Mucosa of rectum (tissue), 2 donors: ENCODE data around the gene ATP6V0D1.
"Not testable (repeated sequence)": the region's sequence is repeated elsewhere in the genome, so short reads cannot be mapped to it uniquely, and the experiment has no call there.

Experiments used
- H3K27ac ChIP-seq, 2 donors: one replicate each; pipeline ENCODE4 v1.7.0; 2013; ENCODE audit warnings: inconsistent platforms in 2 of 2, low read depth in 2 of 2, low read length in 2 of 2
- H3K27me3 ChIP-seq, 2 donors: one replicate each; pipeline ENCODE4 v1.7.0; 2013; ENCODE audit warnings: low read length in 2 of 2; ENCODE audit not compliant: control insufficient read depth in 2 of 2, insufficient read depth in 2 of 2
- H3K36me3 ChIP-seq, 2 donors: one replicate each; pipeline ENCODE4 v1.7.0; 2013; ENCODE audit warnings: low read length in 2 of 2; ENCODE audit not compliant: control insufficient read depth in 2 of 2, insufficient read depth in 2 of 2
- H3K4me1 ChIP-seq, 2 donors: one replicate each; pipeline ENCODE4 v1.7.0; 2013; ENCODE audit warnings: low read length in 2 of 2, mild to moderate bottlenecking in 1 of 2; ENCODE audit not compliant: control insufficient read depth in 2 of 2, insufficient read depth in 2 of 2
- H3K4me3 ChIP-seq, 2 donors: one replicate each; pipeline ENCODE4 v1.7.0; 2013; ENCODE audit warnings: low read length in 2 of 2
- H3K9ac ChIP-seq, 2 donors: one replicate each; pipeline ENCODE4 v1.7.0; 2013; ENCODE audit warnings: low read length in 2 of 2, low read depth in 1 of 2, mild to moderate bottlenecking in 1 of 2
- H3K9me3 ChIP-seq, 2 donors: one replicate each; pipeline ENCODE4 v1.7.0; 2013; ENCODE audit warnings: low read length in 2 of 2; ENCODE audit not compliant: control insufficient read depth in 2 of 2
- donor health status: healthy.
- donor health status: Normal muscosa, but diverticular disease.

ATP6V0D1 gene

DNA sequence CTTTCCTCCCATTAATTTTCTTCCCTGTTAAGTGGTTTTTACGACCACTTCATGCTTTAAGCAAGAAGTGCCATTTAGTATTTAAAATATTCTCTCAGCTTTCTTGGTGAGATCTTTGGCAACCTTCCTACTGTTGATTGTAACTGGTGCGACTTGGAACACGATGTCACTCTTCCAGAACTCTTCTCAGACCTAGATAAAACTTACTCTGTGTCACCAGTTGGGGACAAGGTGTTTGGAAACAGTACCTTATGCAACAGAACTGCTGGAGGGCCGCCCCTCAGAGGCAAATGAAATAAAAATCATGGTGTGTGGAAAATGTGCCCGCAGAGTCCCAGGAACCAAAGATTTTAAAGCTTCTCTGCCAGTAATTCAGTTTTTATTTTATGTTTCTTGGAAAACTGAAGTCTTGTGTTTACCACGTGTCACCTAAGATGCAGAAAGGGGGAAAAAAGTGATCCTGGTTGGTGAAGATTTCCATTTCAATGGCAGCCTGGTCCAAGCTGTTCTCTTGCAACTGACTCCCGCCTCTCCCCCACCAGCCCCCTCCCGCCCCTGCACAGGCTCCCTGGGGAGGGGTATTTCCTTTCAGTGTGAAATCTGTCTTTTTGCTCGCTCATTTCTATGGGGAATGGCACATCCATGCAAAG is 57.2 kb downstream of the ATP6V0D1 start:
- no peaks in the 10 kb centered on the region for H3K36me3 ChIP-seq

DNA sequence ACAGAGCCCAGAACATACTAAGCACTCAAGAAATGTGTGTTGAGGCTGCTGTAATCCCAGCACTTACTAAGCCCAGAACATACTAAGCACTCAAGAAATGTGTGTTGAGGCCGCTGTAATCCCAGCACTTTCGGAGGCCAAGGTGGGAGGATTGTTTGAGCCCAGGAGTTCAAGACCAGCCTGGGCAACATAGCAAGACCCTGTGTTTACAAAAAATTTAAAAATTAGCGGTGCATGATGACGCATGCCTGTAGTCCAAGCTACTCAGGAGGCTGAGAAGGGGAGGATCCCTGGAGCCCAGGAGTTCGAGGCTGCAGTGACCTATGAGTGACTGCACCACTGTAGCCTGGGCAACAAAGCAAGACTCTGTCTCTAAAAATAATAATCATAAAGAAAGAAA is 57.9 kb downstream of the ATP6V0D1 start:
- no peaks in the 10 kb centered on the region for H3K9me3 ChIP-seq
- H3K4me3 ChIP-seq: no peak overlapping the region
- H3K4me1 ChIP-seq: peaks cover 4% of the 10 kb centered on the region in 2 donors
- H3K9ac ChIP-seq: no peak overlapping the region
- H3K27ac ChIP-seq: no peak overlapping the region
- no peaks in the 10 kb centered on the region for H3K36me3 ChIP-seq
- peaks cover 3 to 4% of the 10 kb centered on the region in 2 donors for H3K27me3 ChIP-seq

More for the DNA sequence above, 57.2 kb downstream of the ATP6V0D1 start:
- Histone ChIP-seq H3K27ac (no peak overlapping the region), H3K9ac (no peak overlapping the region), H3K4me3 (no peak overlapping the region), H3K9me3 (no peaks in the 10 kb centered on the region), H3K4me1 (peaks cover 11 to 12% of the 10 kb centered on the region in 2 donors), H3K27me3 (peaks cover 3 to 4% of the 10 kb centered on the region in 2 donors)

DNA sequence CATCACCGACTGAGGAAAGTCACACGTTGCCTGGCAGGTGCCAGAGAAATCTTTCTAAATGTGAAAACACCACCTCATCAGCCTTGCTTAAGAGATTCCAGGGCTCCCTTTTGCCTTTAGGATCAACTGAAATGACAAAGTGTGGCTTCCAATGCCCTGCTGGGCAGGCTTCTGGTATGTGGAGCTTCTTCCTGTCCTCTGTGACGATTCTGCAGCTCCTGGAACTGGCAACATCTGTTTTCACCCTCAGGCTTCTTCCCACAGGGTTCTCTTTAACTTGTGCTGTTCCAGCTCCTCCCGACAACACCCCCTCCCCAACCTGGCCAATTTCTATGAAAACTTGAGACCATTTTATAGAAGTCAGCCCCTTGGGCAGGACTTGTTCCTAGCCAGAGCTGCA is 59.9 kb downstream of the ATP6V0D1 start:
- H3K4me3 ChIP-seq: no peak overlapping the region
- no peaks in the 10 kb centered on the region for H3K36me3 ChIP-seq
- no peaks in the 10 kb centered on the region for H3K9me3 ChIP-seq
- H3K4me1 ChIP-seq: peaks cover 3 to 4% of the 10 kb centered on the region in 2 donors
- no peak overlapping the region for H3K9ac ChIP-seq
- H3K27me3 ChIP-seq: peaks cover 3 to 4% of the 10 kb centered on the region in 2 donors
- no peak overlapping the region for H3K27ac ChIP-seq

DNA sequence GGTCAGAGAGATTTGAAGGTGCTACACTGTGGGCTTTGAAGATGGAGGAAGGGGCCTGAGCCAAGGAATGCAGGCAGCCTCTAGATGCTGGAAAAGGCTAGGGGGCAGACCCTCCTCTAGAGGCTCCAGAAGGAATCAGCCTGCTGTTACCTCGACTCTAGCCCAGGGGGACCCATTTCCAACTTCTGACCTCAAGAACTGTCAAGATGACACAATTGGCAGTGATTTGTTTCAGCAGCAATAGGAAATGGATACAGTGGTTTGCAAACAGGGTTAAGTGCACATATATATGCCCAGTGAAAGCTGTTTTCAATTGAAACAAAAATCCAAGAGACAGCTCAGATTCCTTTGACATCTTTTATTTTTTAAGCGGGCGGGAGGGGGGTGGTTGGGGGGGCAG is 61.0 kb downstream of the ATP6V0D1 start:
- no peak overlapping the region for H3K27ac ChIP-seq
- H3K9me3 ChIP-seq: no peaks in the 10 kb centered on the region
- no peaks in the 10 kb centered on the region for H3K36me3 ChIP-seq
- no peak overlapping the region for H3K4me3 ChIP-seq
- peaks cover under 1 to 3% of the 10 kb centered on the region in 2 donors for H3K27me3 ChIP-seq
- peaks cover 3 to 6% of the 10 kb centered on the region in 2 donors for H3K4me1 ChIP-seq
- no peak overlapping the region for H3K9ac ChIP-seq

DNA sequence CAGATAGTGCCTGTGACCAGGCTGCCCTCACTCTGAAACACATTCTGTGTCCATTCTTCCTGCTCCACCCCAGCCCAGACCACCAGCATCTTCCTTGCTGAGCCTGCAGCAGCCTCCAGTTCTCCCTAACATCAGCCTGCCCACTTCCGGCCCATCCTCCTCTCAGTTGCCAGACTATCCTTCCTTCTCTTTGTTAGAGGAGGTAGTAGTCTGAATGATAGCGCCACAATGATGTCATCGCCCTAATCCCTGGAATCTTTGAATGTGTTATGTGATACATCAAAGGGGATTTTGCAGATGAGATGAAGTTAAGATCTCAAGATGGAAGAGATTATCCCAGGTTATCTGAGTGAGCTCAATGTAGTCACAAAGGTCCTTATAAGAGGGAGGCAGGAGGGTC is 61.5 kb downstream of the ATP6V0D1 start:
- no peaks in the 10 kb centered on the region for H3K27me3 ChIP-seq
- no peaks in the 10 kb centered on the region for H3K36me3 ChIP-seq
- H3K27ac ChIP-seq: no peak overlapping the region
- H3K9ac ChIP-seq: no peak overlapping the region
- H3K4me3 ChIP-seq: no peak overlapping the region
- peaks cover 3 to 7% of the 10 kb centered on the region in 2 donors for H3K4me1 ChIP-seq
- H3K9me3 ChIP-seq: no peaks in the 10 kb centered on the region

- H3K36me3 ChIP-seq: no peaks in the 10 kb centered on the region
- no peak overlapping the region for H3K9ac ChIP-seq
- H3K27me3 ChIP-seq: no peaks in the 10 kb centered on the region
- H3K27ac ChIP-seq: no peak overlapping the region
- no peaks in the 10 kb centered on the region for H3K9me3 ChIP-seq
- H3K4me1 ChIP-seq: peaks cover 3 to 11% of the 10 kb centered on the region in 2 donors
- no peak overlapping the region for H3K4me3 ChIP-seq
These were observed 63.5 kb downstream of the ATP6V0D1 start for GRCh38 chr16:67417333-67418061.

DNA sequence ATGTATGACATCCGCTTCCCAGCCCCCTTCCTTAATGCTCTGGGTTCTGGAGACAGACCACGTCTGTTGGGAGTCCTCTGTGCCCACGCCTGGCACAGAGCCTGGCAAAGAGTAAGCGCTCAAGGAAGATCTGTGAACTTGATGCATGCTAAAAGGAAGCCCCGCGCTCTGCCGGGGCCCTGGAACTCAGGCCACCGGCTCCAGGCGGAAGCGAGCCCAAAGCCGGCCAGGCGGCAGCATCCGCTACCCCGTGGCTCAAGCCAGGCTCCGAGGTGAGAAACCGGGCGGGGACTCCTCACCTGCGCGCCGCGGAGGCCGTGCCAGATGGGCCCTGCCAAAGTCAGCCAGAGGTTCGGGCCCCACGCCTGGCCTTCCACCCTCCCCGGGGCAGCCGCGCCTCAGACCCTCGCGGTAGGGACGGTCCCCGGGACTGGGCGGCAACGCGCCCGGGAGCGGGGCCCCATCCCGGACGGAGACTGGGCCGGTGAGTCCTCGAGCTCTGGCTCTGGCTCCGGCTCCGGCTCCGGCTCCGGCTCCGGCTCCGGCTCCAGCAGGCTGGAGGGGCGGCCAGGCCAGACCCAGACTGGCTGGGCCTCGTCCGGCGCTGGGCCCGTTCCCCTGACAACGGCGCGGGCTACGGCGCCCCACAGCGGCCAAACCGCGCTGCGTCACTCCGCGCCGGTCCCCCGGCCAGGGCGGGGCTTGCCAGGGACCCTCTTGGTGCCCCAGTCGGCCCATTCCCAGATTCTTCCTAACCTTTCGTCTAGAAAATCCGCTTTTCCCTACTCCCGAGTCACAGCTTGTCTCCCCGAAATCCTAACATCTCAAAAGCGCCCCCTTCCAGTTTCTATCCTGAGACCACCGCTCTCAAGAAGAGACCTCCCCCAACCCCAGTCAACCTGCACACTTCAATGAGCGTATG is 64.8 kb downstream of the ATP6V0D1 start, which contains the start of gene ZDHHC1:
Gene ZDHHC1 (minus strand): TSS at position 606 of the 922 bp plus-strand sequence. CDS start 8,702 bp downstream, outside the sequence.
- peaks cover 3 to 11% of the 10 kb centered on the region in 2 donors for H3K4me1 ChIP-seq
- peak within 1 kb of the TSS; percentile 58 to 66 for H3K27ac ChIP-seq
- H3K4me3 ChIP-seq: peak within 1 kb of the TSS; percentile 67 to 75
- H3K36me3 ChIP-seq: no peaks in the 10 kb centered on the region
- no peaks in the 10 kb centered on the region for H3K9me3 ChIP-seq
- peak within 1 kb of the TSS; percentile 70 to 81 for H3K9ac ChIP-seq
- no peaks in the 10 kb centered on the region for H3K27me3 ChIP-seq

GRCh38 chr16:67415421-67415820 is 65.5 kb downstream of the ATP6V0D1 start:
- Histone ChIP-seq H3K27ac (peak overlapping the region in 1 of 2 donors; percentile 58), H3K4me3 (peak overlapping the region; percentile 67 to 75), H3K4me1 (peaks cover 3 to 11% of the 10 kb centered on the region in 2 donors), H3K9ac (peak overlapping the region; percentile 68 to 81)
- not testable (repeated sequence) for H3K36me3 ChIP-seq, H3K27me3 ChIP-seq, H3K9me3 ChIP-seq

GRCh38 chr16:67413978-67414911 is 66.7 kb downstream of the ATP6V0D1 start:
- no peak overlapping the region for H3K9ac ChIP-seq
- H3K9me3 ChIP-seq: no peaks in the 10 kb centered on the region
- no peak overlapping the region for H3K4me3 ChIP-seq
- H3K4me1 ChIP-seq: peaks cover 3 to 11% of the 10 kb centered on the region in 2 donors
- no peaks in the 10 kb centered on the region for H3K27me3 ChIP-seq
- peak overlapping the region; percentile 6 to 55 for H3K27ac ChIP-seq
- no peaks in the 10 kb centered on the region for H3K36me3 ChIP-seq
